BLaER1 treated with 17β-estradiol and CSF1 and Interleukin-3, amounts not matched to agents 10 nM and 100 nM (cell line): Measurements from ENCODE around the gene MELTF.

Experiments
- H3K27ac ChIP-seq, 11 experiments: shearing (Covaris generic); formaldehyde crosslinking; 2 replicates each; pipeline ENCODE4 v1.8.1; 2022
- H3K27me3 ChIP-seq, 11 experiments: shearing (Covaris generic); formaldehyde crosslinking; 2 replicates each; pipeline ENCODE4 v1.8.1; 2022
- H3K36me3 ChIP-seq, 11 experiments: shearing (Covaris generic); formaldehyde crosslinking; 2 replicates each; pipeline ENCODE4 v1.8.1; 2022
- H3K4me1 ChIP-seq, 10 experiments: shearing (Covaris generic); formaldehyde crosslinking; 2 replicates each; pipeline ENCODE4 v1.8.1; 2022
- H3K4me2 ChIP-seq, 11 experiments: shearing (Covaris generic); formaldehyde crosslinking; 2 replicates each; pipeline ENCODE4 v1.8.1; 2022
- H3K4me3 ChIP-seq, 10 experiments: shearing (Covaris generic); formaldehyde crosslinking; 2 replicates each; pipeline ENCODE4 v1.8.1; 2022
- H3K9ac ChIP-seq, 11 experiments: shearing (Covaris generic); formaldehyde crosslinking; 2 replicates each; pipeline ENCODE4 v1.8.1; 2022
- H3K9me3 ChIP-seq, 11 experiments: shearing (Covaris generic); formaldehyde crosslinking; replicated peaks in 1 of 11; 2 replicates each; pipeline ENCODE4 v1.8.1; 2022
- H4K20me1 ChIP-seq, 11 experiments: shearing (Covaris generic); formaldehyde crosslinking; 2 replicates each; pipeline ENCODE4 v1.8.1; 2022
- Cebpa-rat ChIP-seq, 11 experiments: shearing (Covaris generic); IDR thresholded peaks; 2 replicates each; pipeline ENCODE4 v1.8.1; 2022

MELTF gene

DNA sequence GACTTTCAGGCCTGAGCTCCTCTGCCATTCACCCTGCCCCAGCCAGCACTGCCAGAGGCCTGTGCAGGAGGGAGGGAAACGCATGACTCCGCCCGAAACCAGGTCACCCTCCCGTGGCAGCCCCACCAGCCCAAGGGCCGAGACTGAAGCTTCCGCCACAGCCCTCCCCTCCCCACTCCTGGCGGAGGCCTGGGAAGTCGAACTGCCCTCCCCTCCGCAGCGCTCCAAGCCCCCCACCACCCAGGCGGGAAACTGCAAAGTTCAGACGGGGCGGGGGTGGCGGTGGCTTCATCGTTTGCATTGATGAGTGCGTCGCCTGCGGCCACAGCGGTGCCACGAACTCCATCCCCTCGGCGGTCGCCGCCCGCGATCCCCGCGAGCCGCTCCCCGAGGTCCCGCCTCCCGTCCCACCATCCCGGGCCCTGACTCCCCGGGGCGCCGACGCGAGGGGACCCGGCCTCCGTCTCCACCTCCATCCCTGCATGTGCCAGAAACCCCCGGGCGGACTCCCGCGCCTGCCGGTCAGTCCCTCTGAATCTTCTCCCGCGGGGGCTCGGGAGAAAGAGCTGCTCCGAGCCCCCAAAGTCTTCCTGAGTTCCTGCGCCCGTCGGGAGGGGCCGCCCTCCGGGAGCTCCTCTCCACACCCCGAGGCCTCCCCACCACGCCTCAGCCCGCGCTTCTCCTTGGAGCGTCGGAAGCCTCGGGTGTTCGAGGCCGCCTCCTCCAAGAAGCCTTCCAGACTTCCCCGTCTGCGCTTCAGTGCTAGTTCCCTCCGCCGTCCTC lies 698 bp downstream of the MELTF start:
- Histone ChIP-seq H3K36me3 (peaks cover 0 to 25% (median 14%) of the 10 kb centered on the region in 11 experiments; a peak in 17 of 22 replicates), H3K27me3 (peaks cover 0 to 38% (median 0%) of the 10 kb centered on the region in 11 experiments; a peak in 7 of 22 replicates), H3K4me2 (peak overlapping the region; percentile 79 to 100 (median 99)), H3K4me1 (peaks cover 60 to 84% (median 79%) of the 10 kb centered on the region in 10 experiments), H4K20me1 (peaks cover 0 to 52% (median 45%) of the 10 kb centered on the region in 11 experiments; a peak in 20 of 22 replicates), H3K4me3 (peak overlapping the region; percentile 61 to 84 (median 74)), H3K27ac (peak overlapping the region; percentile 40 to 89 (median 81); a peak in 21 of 22 replicates), H3K9me3 (no peaks in the 10 kb centered on the region), H3K9ac (peak overlapping the region; percentile 77 to 88 (median 84))
- TF ChIP-seq Cebpa-rat (IDR thresholded peaks at IDR 0.05), result no peak

DNA sequence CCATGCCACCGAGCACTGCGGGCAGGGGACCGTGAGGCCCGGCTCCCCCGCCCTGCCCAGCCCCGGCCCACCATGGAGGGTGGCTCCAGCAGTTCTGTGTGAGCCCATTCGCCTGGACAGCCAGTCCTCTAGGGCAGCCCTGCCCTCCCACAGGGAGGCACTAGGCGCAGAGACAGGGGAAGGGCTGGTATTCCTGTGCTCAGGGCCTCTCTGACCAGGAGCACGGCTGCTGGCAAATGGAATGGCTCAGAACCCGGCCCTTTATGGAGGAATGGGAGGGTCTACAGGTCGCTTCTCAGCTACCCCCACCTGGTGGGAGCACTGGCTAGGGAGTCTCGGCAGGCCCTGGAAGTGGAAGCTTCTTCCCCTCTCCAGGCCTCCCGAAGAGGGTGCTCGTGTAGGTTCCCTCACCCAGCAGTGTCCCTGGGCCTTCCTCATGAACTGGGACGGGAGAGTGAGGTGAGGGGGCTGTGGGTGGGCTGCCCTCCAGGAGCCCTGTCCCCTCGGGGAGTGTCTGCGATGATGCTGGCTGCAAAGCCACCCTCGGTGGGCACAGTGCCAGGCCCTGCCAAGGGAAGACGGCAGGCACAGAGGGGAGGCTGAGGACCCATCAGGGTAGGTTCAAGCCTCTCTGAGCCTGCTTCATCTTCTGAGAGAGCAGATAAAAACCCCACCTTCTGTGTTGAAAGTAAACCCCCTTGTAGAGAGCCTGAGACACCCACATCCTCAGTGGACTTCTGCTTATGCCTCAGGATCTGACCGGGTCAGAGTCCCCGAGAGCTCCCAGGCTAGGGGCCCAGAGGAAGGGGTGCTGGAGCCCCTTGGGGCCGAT lies 1.5 kb downstream of the MELTF start:
- Histone ChIP-seq H3K4me2 (peak overlapping the region; percentile 79 to 100 (median 99)), H4K20me1 (peaks cover 0 to 58% (median 45%) of the 10 kb centered on the region in 11 experiments; a peak in 20 of 22 replicates), H3K4me1 (peaks cover 68 to 92% (median 87%) of the 10 kb centered on the region in 10 experiments), H3K27ac (peak overlapping the region in 9 of 11 experiments; percentile 76 to 89 (median 82); a peak in 17 of 22 replicates), H3K4me3 (peak overlapping the region; percentile 61 to 84 (median 74)), H3K27me3 (peaks cover 0 to 40% (median 0%) of the 10 kb centered on the region in 11 experiments; a peak in 7 of 22 replicates), H3K9me3 (no peaks in the 10 kb centered on the region), H3K9ac (peak overlapping the region; percentile 77 to 88 (median 84)), H3K36me3 (peaks cover 0 to 25% (median 14%) of the 10 kb centered on the region in 11 experiments; a peak in 17 of 22 replicates)
- TF ChIP-seq Cebpa-rat (IDR thresholded peaks at IDR 0.05), result no peak

DNA sequence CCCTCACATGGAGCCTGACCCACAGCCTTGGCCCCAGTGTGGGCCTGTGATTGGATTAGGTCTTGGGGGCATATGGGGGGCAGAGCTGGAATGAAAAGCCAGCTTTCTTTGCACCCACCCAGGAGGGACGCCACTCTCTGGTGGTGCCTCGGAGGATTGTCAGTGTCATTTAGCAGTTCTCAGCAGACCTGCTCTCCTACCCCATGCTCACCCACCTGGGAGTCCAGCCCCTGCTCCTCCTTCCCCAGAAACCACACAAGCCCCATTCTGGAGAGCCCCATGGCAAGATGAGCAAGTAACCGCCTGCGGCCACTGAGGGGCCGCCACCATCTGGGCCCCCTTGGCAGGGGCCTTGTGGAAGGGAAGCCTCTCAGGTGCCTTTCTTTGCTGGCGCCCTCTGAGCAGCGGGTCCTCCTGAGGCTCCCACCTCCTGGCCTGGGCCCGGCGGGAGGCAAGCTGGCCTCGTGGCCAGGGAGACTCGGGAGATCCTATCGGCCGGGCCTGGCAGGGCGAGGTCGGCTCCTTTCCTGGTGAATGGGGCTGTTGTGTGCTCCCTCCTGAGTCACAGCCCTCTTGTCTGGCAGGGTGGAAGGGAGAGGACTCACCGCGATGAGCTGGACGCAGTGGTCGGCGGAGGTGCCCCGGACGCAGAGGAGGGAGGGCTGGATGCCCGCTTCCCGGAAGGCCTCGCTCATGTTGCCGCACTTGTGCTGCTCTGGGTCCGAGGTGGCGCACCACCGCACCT lies 2.3 kb downstream of the MELTF start:
- H3K4me2 ChIP-seq, result peak overlapping the region; percentile 79 to 100 (median 99)
- no peak for TF ChIP-seq Cebpa-rat (IDR thresholded peaks at IDR 0.05)
- H3K36me3 ChIP-seq, result peaks cover 0 to 25% (median 14%) of the 10 kb centered on the region in 11 experiments; a peak in 17 of 22 replicates
- peaks cover 0 to 47% (median 0%) of the 10 kb centered on the region in 11 experiments; a peak in 7 of 22 replicates for H3K27me3 ChIP-seq
- H3K4me1 ChIP-seq, result peaks cover 76 to 99% (median 94%) of the 10 kb centered on the region in 10 experiments
- peak overlapping the region in 9 of 10 experiments; percentile 69 to 84 (median 75); a peak in 11 of 20 replicates for H3K4me3 ChIP-seq
- H3K27ac ChIP-seq, result peak overlapping the region in 3 of 11 experiments; percentile 79 to 86 (median 82); a peak in 1 of 22 replicates
- H4K20me1 ChIP-seq, result peaks cover 0 to 65% (median 52%) of the 10 kb centered on the region in 11 experiments; a peak in 20 of 22 replicates
- no peaks in the 10 kb centered on the region for H3K9me3 ChIP-seq
- H3K9ac ChIP-seq, result peak overlapping the region in 10 of 11 experiments; percentile 79 to 88 (median 84); a peak in 16 of 22 replicates

DNA sequence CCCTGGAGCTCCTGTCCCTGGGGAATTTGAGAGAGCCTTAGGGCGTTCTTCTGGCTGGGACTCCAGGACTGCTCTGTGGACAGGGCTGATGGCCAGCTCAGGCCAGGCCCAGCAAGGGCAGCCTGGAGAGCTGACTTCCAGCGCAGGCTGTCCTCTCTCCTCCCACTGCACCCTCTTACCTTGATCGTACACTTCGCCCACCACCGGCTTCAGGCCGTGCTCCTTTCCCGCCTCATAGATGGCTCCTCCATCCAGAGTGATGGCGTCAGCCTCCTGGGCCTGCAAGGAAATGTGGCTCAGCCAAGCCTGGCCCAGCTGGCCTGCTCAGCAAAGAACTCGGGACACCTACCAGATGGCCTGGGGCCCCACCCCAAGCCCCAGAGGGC lies 3.1 kb downstream of the MELTF start:
- peaks cover 0 to 71% (median 55%) of the 10 kb centered on the region in 11 experiments; a peak in 20 of 22 replicates for H4K20me1 ChIP-seq
- H3K9me3 ChIP-seq, result no peaks in the 10 kb centered on the region
- peak overlapping the region in 10 of 11 experiments; percentile 10 to 100 (median 99); a peak in 21 of 22 replicates for H3K4me2 ChIP-seq
- peak overlapping the region in 4 of 11 experiments; percentile 83 to 88 (median 86); a peak in 7 of 22 replicates for H3K9ac ChIP-seq
- peaks cover 0 to 25% (median 14%) of the 10 kb centered on the region in 11 experiments; a peak in 17 of 22 replicates for H3K36me3 ChIP-seq
- H3K4me3 ChIP-seq, result peak overlapping the region in 1 of 10 experiments; percentile 77; a peak in 2 of 20 replicates
- no peak for TF ChIP-seq Cebpa-rat (IDR thresholded peaks at IDR 0.05)
- H3K27ac ChIP-seq, result no peak overlapping the region
- H3K4me1 ChIP-seq, result peaks cover 72 to 99% (median 95%) of the 10 kb centered on the region in 10 experiments
- peaks cover 0 to 56% (median 0%) of the 10 kb centered on the region in 11 experiments; a peak in 7 of 22 replicates for H3K27me3 ChIP-seq

DNA sequence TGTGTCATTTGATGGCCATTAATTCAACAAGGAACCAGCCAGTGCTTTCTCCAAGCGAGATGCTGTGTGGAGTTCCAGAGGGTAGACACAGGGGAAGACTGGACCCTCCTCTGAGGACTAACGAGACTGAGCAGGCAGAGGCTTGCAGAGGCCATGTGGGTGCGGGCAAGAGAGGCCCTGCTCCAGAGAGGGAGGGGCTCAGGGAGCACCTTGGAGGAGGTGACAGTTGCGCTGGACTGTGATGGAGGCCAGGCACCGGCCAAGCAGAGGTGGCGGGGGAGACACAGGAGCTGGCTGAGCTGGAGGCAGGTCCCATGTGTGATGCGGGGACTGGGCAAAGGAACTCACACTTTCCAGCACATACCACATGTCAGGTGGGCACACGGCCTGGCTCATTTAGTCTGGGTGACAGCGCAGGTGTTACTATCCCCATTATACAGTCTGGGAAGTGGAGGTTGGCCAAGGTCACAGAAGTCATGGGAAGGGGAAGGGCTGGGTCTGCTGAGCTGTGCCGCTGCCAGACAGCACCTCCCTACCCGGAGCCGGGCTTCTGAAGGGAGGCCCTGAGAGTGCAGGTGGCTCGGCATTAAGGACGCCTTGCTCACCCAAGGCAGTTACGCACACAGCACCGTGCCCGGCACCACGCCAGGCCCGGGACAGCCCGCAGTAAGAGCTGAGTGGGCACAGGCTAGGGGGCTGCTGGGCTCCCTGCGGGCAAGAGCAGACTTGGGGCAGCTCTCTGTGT lies 3.7 kb downstream of the MELTF start:
- no peak for TF ChIP-seq Cebpa-rat (IDR thresholded peaks at IDR 0.05)
- Histone ChIP-seq H3K4me2 (peak overlapping the region; percentile 10 to 100 (median 99); a peak in 20 of 22 replicates), H3K4me1 (peaks cover 67 to 99% (median 95%) of the 10 kb centered on the region in 10 experiments)

DNA sequence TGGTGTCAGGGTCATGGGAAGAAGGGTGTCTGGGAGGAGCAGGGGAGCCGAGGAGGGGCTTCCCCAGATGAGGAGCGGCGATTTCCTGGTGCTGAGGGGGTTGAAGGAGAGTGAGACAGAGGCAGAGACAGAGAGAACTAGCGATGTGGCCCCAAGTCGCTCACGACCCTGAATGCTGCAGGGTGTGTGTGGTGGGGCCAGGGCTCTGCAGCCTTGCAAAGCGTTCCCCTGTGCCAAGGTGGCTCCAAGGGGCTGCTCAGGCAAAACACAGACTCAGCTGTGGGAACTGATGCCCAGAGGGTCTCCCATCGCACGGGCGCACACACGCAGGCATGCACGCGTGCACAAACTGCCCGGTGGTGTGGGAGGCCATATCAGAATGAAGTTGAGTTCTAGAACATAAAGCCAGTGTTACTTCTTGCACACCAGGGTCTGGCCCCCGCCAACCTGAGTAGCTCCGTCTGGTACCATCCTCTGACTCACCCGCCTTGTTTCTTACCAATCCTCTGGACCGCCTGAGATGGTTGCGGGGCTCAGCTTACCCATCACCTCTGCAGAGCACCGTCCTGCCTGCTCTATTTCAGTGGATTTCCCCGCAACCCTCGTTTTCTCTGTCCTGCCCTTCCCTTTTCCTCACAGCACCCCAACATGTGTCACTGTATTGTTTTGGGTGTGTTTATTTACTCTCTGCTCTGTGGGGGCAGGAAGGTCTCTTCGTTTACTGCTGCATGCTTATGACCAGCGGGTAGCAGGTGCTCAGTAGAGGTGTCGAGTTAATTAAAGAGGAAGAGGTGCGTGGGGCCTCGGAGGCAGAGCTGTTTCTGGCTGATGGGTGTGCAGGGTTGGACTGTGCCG lies 4.5 kb downstream of the MELTF start:
- Histone ChIP-seq H3K4me1 (peaks cover 60 to 98% (median 93%) of the 10 kb centered on the region in 10 experiments), H3K4me2 (peak overlapping the region; percentile 80 to 100 (median 99)), H3K27me3 (peaks cover 0 to 62% (median 0%) of the 10 kb centered on the region in 11 experiments; a peak in 7 of 22 replicates), H4K20me1 (peaks cover 0 to 72% (median 55%) of the 10 kb centered on the region in 11 experiments; a peak in 20 of 22 replicates), H3K27ac (peak overlapping the region in 1 of 11 experiments; percentile 78; a peak in 2 of 22 replicates), H3K4me3 (peak overlapping the region in 4 of 10 experiments; percentile 37 to 57 (median 47); a peak in 3 of 20 replicates), H3K9ac (peak overlapping the region in 5 of 11 experiments; percentile 4 to 87 (median 53); a peak in 5 of 22 replicates), H3K9me3 (no peaks in the 10 kb centered on the region), H3K36me3 (peaks cover 0 to 25% (median 14%) of the 10 kb centered on the region in 11 experiments; a peak in 17 of 22 replicates)
- TF ChIP-seq Cebpa-rat (IDR thresholded peaks at IDR 0.05), result no peak

More for the DNA sequence above, 3.7 kb downstream of the MELTF start:
- peaks cover 0 to 25% (median 14%) of the 10 kb centered on the region in 11 experiments; a peak in 17 of 22 replicates for H3K36me3 ChIP-seq
- H4K20me1 ChIP-seq, result peaks cover 0 to 71% (median 55%) of the 10 kb centered on the region in 11 experiments; a peak in 20 of 22 replicates
- no peak overlapping the region for H3K27ac ChIP-seq
- H3K9me3 ChIP-seq, result no peaks in the 10 kb centered on the region
- peaks cover 0 to 61% (median 0%) of the 10 kb centered on the region in 11 experiments; a peak in 7 of 22 replicates for H3K27me3 ChIP-seq
- 0 out of 20 replicates have a peak overlapping the region, but pooled peaks of 1 of the 10 experiments have one; percentile 77 for H3K4me3 ChIP-seq
- H3K9ac ChIP-seq, result peak overlapping the region in 3 of 11 experiments; percentile 83 to 88 (median 87); a peak in 4 of 22 replicates
